ENCODE results near the gene PIGB. TPM values are rescaled to one million over a fixed set of nuclear protein-coding genes. Genes with fewer than 3 reads are reported as not detected.
A peak's percentile ranks its signal among the peaks of the same experiment; 100 is the strongest.
"Not testable (repeated sequence)": the region's sequence is repeated elsewhere in the genome, so short reads cannot be mapped to it uniquely, and the experiment has no call there.

The PIGB gene
- total and polyA plus RNA-seq, 8 donors = 0.58 to 21.2 (median 7.7) TPM

- Histone ChIP-seq H3K9me3 (no peaks in the 10 kb centered on the region), H3K4me1 (peaks cover 0 to 15% (median 7%) of the 10 kb centered on the region in 4 donors), H3K27ac (no peak overlapping the region), H3K27me3 (no peaks in the 10 kb centered on the region), H3K4me3 (no peak overlapping the region), H3K36me3 (peaks cover 12 to 65% (median 63%) of the 10 kb centered on the region in 4 donors)
- no peak for TF ChIP-seq POLR2A (IDR thresholded peaks at IDR 0.05)
- TF ChIP-seq POLR2AphosphoS5 (IDR thresholded peaks at IDR 0.05) = no peak
- TF ChIP-seq EP300 (IDR thresholded peaks at IDR 0.05) = no peak
- TF ChIP-seq CTCF (IDR thresholded peaks at IDR 0.05) = no peak
- DNase-seq = no peak
- intact Hi-C loops (cut with DNase I; ENCODE audit: low total_unique reads) = no loop called here
Observed at GRCh38 chr15:55387027-55387426, 68.0 kb downstream of the PIGB start.

GRCh38 chr15:55389264-55389607 is 70.2 kb downstream of the PIGB start:
- Histone ChIP-seq H3K27ac (no peak overlapping the region), H3K4me1 (peaks cover 0 to 27% (median 12%) of the 10 kb centered on the region in 4 donors), H3K9me3 (no peaks in the 10 kb centered on the region), H3K4me3 (no peak overlapping the region), H3K36me3 (peaks cover 12 to 44% (median 42%) of the 10 kb centered on the region in 4 donors), H3K27me3 (no peaks in the 10 kb centered on the region)
- TF ChIP-seq CTCF (IDR thresholded peaks at IDR 0.05) = no peak
- no peak for TF ChIP-seq POLR2A (IDR thresholded peaks at IDR 0.05)
- no peak for TF ChIP-seq POLR2AphosphoS5 (IDR thresholded peaks at IDR 0.05)
- no peak for TF ChIP-seq EP300 (IDR thresholded peaks at IDR 0.05)
- DNase-seq = no peak
- intact Hi-C loops (cut with DNase I; ENCODE audit: low total_unique reads) = no loop called here

GRCh38 chr15:55394694-55395093 is 75.7 kb downstream of the PIGB start:
- TF ChIP-seq CTCF (IDR thresholded peaks at IDR 0.05) = no peak
- TF ChIP-seq EP300 (IDR thresholded peaks at IDR 0.05) = no peak
- no peak for TF ChIP-seq POLR2AphosphoS5 (IDR thresholded peaks at IDR 0.05)
- TF ChIP-seq POLR2A (IDR thresholded peaks at IDR 0.05) = no peak
- H3K4me1 ChIP-seq = peaks cover 0 to 31% (median 11%) of the 10 kb centered on the region in 4 donors
- peak overlapping the region in 1 of 5 donors; percentile 11 for H3K27ac ChIP-seq
- intact Hi-C loops (cut with DNase I; ENCODE audit: low total_unique reads) = no loop called here
- H3K9me3 ChIP-seq = no peaks in the 10 kb centered on the region
- no peaks in the 10 kb centered on the region for H3K27me3 ChIP-seq
- DNase-seq = no peak
- no peak overlapping the region for H3K4me3 ChIP-seq
- H3K36me3 ChIP-seq = peaks cover 0 to 12% (median 11%) of the 10 kb centered on the region in 4 donors
- WGBS, 5 donors = 89 to 100% (median 100%) methylated on average over 1 of the region's 1 CpG

GRCh38 chr15:55398243-55398642 is 79.2 kb downstream of the PIGB start:
- Histone ChIP-seq H3K9me3 (no peaks in the 10 kb centered on the region), H3K4me1 (peaks cover 0 to 52% (median 21%) of the 10 kb centered on the region in 4 donors), H3K4me3 (no peak overlapping the region), H3K36me3 (peaks cover 0 to 12% (median 11%) of the 10 kb centered on the region in 4 donors), H3K27me3 (no peaks in the 10 kb centered on the region), H3K27ac (no peak overlapping the region)
- intact Hi-C loops (cut with DNase I; ENCODE audit: low total_unique reads) = no loop called here
- 89 to 96% (median 93%) methylated on average over 5 of the region's 5 CpGs for whole genome bisulfite sequencing, 5 donors
- TF ChIP-seq EP300 (IDR thresholded peaks at IDR 0.05) (no peak), POLR2AphosphoS5 (IDR thresholded peaks at IDR 0.05) (no peak)
- DNase-seq = no peak

GRCh38 chr15:55400050-55400449 is 81.0 kb downstream of the PIGB start:
- H3K27ac ChIP-seq; DNase-seq; H3K27me3 ChIP-seq; H3K9me3 ChIP-seq; intact Hi-C loops (cut with DNase I; ENCODE audit: low total_unique reads); H3K4me3 ChIP-seq: not testable (repeated sequence)
- Histone ChIP-seq H3K36me3 (peaks cover 0 to 12% (median 11%) of the 10 kb centered on the region in 4 donors), H3K4me1 (peaks cover 16 to 56% (median 32%) of the 10 kb centered on the region in 4 donors)
- 84 to 96% (median 92%) methylated on average over 8 of the region's 8 CpGs for WGBS, 5 donors

Measured in stomach (tissue), 9 donors.